Spinal cord (tissue), 10 donors: ENCODE data around the gene NKAIN1. TPM values are rescaled to one million over a fixed set of nuclear protein-coding genes. Genes with fewer than 3 reads are reported as not detected.
"Not testable (repeated sequence)": the region's sequence is repeated elsewhere in the genome, so short reads cannot be mapped to it uniquely, and the experiment has no call there.

Experiments
- DNase-seq, 6 donors: peaks; one replicate each; pipeline versions ENCODE4 v3.0.0 to v3.0.0-alpha.2; 2013 to 2015; ENCODE audit warnings: low spot score in 6 of 6, low read depth in 4 of 6
- H3K27ac ChIP-seq: one replicate; pipeline ENCODE4 v1.5.1; 2013; ENCODE audit warnings: low read depth, low read length, control low read depth
- H3K27me3 ChIP-seq: one replicate; pipeline ENCODE4 v1.6.1; 2013; ENCODE audit warnings: low read length; ENCODE audit not compliant: control insufficient read depth, insufficient read depth
- H3K36me3 ChIP-seq: one replicate; pipeline ENCODE4 v1.6.1; 2013; ENCODE audit warnings: low read length; ENCODE audit not compliant: control insufficient read depth, insufficient read depth
- H3K4me1 ChIP-seq: one replicate; pipeline ENCODE4 v1.6.1; 2013; ENCODE audit warnings: low read length; ENCODE audit not compliant: control insufficient read depth, insufficient read depth
- H3K4me3 ChIP-seq: one replicate; pipeline ENCODE4 v1.5.1; 2013; ENCODE audit warnings: low read depth, low read length, control low read depth
- H3K9me3 ChIP-seq: one replicate; pipeline ENCODE4 v1.6.1; 2013; ENCODE audit warnings: low read length; ENCODE audit not compliant: control insufficient read depth, insufficient read depth
- WGBS: methylation state at CpG from one replicate; pipeline ENCODE4 v1.1.5; 2013; ENCODE audit warnings: missing lambda C conversion rate; ENCODE audit not compliant: insufficient coverage; 5-methylcytosine and 5-hydroxymethylcytosine counted together
- polyA plus RNA-seq, 2 donors: library from polyadenylated mRNA; unstranded; fragments of 120-200 nt; gene quantifications; one replicate each; pipeline ENCODE4 v1.2.1, GENCODE V29; 2013; ENCODE audit not compliant: insufficient read length in 2 of 2
- total RNA-seq, 2 donors: library from RNA; depleted of rRNA in 1 of 2; stranded (reverse); fragments of 120-200 nt in 1 of 2; fragments of >200 nt in 1 of 2; gene quantifications; one replicate each; pipeline versions ENCODE4 v1.2.3 to v1.2.4, GENCODE V29; 2013 to 2014
- donor health status: healthy.

The NKAIN1 gene
- total and polyA plus RNA-seq, 4 donors: 8.8 to 56.5 (median 34.4) TPM

- 20% methylated on average over 1 of the region's 10 CpGs for WGBS
- no peak overlapping the region for H3K4me3 ChIP-seq
- peaks cover 26% of the 10 kb centered on the region for H3K4me1 ChIP-seq
- H3K27me3 ChIP-seq: no peaks in the 10 kb centered on the region
- H3K36me3 ChIP-seq: peaks cover 2% of the 10 kb centered on the region
- H3K27ac ChIP-seq: no peak overlapping the region
- peak in 2 of 6 donors; percentile 73 to 75 for DNase-seq
- H3K9me3 ChIP-seq: no peaks in the 10 kb centered on the region
Observed at GRCh38 chr1:31203215-31203614, 36.5 kb downstream of the NKAIN1 start.

GRCh38 chr1:31201931-31202360, 37.7 kb downstream of the NKAIN1 start:
- Histone ChIP-seq H3K4me1 (peaks cover 26% of the 10 kb centered on the region), H3K9me3 (no peaks in the 10 kb centered on the region), H3K27ac (no peak overlapping the region), H3K36me3 (peaks cover 2% of the 10 kb centered on the region), H3K27me3 (no peaks in the 10 kb centered on the region), H3K4me3 (no peak overlapping the region)
- 39% methylated on average over 5 of the region's 5 CpGs for WGBS
- DNase-seq: peak in 2 of 6 donors; percentile 74 to 75

- peaks cover 2% of the 10 kb centered on the region for H3K36me3 ChIP-seq
Observed at GRCh38 chr1:31199949-31200348, 39.7 kb downstream of the NKAIN1 start.

GRCh38 chr1:31199236-31199790, 40.4 kb downstream of the NKAIN1 start:
- Histone ChIP-seq H3K27me3 (no peaks in the 10 kb centered on the region), H3K27ac (no peak overlapping the region), H3K4me1 (peaks cover 26% of the 10 kb centered on the region), H3K9me3 (no peaks in the 10 kb centered on the region), H3K4me3 (no peak overlapping the region), H3K36me3 (peaks cover 2% of the 10 kb centered on the region)
- WGBS: 64% methylated on average over 5 of the region's 8 CpGs
- peak in 2 of 6 donors; percentile 79 to 85 for DNase-seq

More at GRCh38 chr1:31199949-31200348, 39.7 kb downstream of the NKAIN1 start:
- H3K27me3 ChIP-seq: no peaks in the 10 kb centered on the region
- no peak overlapping the region for H3K27ac ChIP-seq
- peaks cover 26% of the 10 kb centered on the region for H3K4me1 ChIP-seq
- no peak overlapping the region for H3K4me3 ChIP-seq
- DNase-seq: peak in 1 of 6 donors; percentile 38
- H3K9me3 ChIP-seq: no peaks in the 10 kb centered on the region
- WGBS: 63% methylated on average over 13 of the region's 22 CpGs

- 10% methylated on average over 4 of the region's 7 CpGs for WGBS
- no peaks in the 10 kb centered on the region for H3K27me3 ChIP-seq
- DNase-seq: peak in 2 of 6 donors; percentile 46 to 77
- H3K9me3 ChIP-seq: no peaks in the 10 kb centered on the region
- no peak overlapping the region for H3K4me3 ChIP-seq
- H3K4me1 ChIP-seq: peaks cover 26% of the 10 kb centered on the region
- peaks cover 2% of the 10 kb centered on the region for H3K36me3 ChIP-seq
- H3K27ac ChIP-seq: no peak overlapping the region
Observed at GRCh38 chr1:31198600-31198999, 41.1 kb downstream of the NKAIN1 start.

GRCh38 chr1:31198150-31198549, 41.5 kb downstream of the NKAIN1 start:
- H3K27me3 ChIP-seq: no peaks in the 10 kb centered on the region
- no peak overlapping the region for H3K27ac ChIP-seq
- H3K9me3 ChIP-seq: no peaks in the 10 kb centered on the region
- H3K4me3 ChIP-seq: no peak overlapping the region
- WGBS: 64% methylated on average over 7 of the region's 7 CpGs
- DNase-seq: no peak
- peaks cover 2% of the 10 kb centered on the region for H3K36me3 ChIP-seq
- peaks cover 26% of the 10 kb centered on the region for H3K4me1 ChIP-seq

- no peak for DNase-seq
- WGBS: no CpG with 5 or more reads among the region's 2 CpGs
- H3K36me3 ChIP-seq: no peaks in the 10 kb centered on the region
- no peaks in the 10 kb centered on the region for H3K27me3 ChIP-seq
- H3K27ac ChIP-seq: no peak overlapping the region
- H3K4me1 ChIP-seq: peaks cover 20% of the 10 kb centered on the region
- H3K9me3 ChIP-seq: no peaks in the 10 kb centered on the region
- H3K4me3 ChIP-seq: no peak overlapping the region
Observed at GRCh38 chr1:31196685-31197084, 43.0 kb downstream of the NKAIN1 start.

GRCh38 chr1:31195267-31195666, 44.4 kb downstream of the NKAIN1 start:
- H3K27me3 ChIP-seq, H3K27ac ChIP-seq, H3K36me3 ChIP-seq, DNase-seq, H3K9me3 ChIP-seq, H3K4me3 ChIP-seq: not testable (repeated sequence)
- peaks cover 18% of the 10 kb centered on the region for H3K4me1 ChIP-seq
- WGBS: 97% methylated on average over 8 of the region's 10 CpGs

GRCh38 chr1:31193729-31194128, 46.0 kb downstream of the NKAIN1 start:
- H3K27ac ChIP-seq: no peak overlapping the region
- no peaks in the 10 kb centered on the region for H3K27me3 ChIP-seq
- H3K4me3 ChIP-seq: no peak overlapping the region
- DNase-seq: no peak
- H3K36me3 ChIP-seq: no peaks in the 10 kb centered on the region
- no peaks in the 10 kb centered on the region for H3K9me3 ChIP-seq
- WGBS: 78% methylated on average over 1 of the region's 5 CpGs
- peaks cover 5% of the 10 kb centered on the region for H3K4me1 ChIP-seq

- no CpG with 5 or more reads among the region's 1 CpG for WGBS
- no peaks in the 10 kb centered on the region for H3K27me3 ChIP-seq
- H3K9me3 ChIP-seq: no peaks in the 10 kb centered on the region
- no peak overlapping the region for H3K27ac ChIP-seq
- DNase-seq: no peak
- no peaks in the 10 kb centered on the region for H3K36me3 ChIP-seq
- H3K4me1 ChIP-seq: no peaks in the 10 kb centered on the region
- H3K4me3 ChIP-seq: no peak overlapping the region
Observed at GRCh38 chr1:31191281-31191680, 48.4 kb downstream of the NKAIN1 start.
